Suppressor macrophage (primary cell): Measurements from ENCODE around the gene AHCYL1.
A peak's percentile ranks its signal among the peaks of the same experiment; 100 is the strongest.

Experiments used
- DNase-seq, 4 experiments: peaks; one replicate each; pipeline ENCODE4 v3.0.0-alpha.2; 2020 to 2022

AHCYL1 gene

DNA sequence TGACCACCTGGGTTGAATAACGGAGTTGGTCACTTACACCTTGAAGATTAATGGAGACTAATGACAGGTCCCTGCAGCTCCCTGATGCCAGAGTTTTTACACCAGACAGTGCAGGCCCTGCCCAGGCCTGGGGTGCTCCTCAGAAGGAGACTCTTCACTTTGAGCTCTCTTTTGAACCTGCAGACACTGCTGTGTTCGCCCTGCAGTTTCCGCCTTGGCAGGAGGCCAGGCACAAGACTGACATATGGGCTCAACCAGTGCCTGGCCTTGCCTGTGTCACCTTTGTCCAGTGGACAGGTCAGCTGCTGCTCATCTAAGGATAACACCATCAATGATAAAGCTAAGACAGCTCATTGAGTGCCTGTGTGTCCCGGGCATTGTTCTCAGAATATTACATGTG, 55.1 kb downstream of the AHCYL1 start:
- no peak for DNase-seq

DNA sequence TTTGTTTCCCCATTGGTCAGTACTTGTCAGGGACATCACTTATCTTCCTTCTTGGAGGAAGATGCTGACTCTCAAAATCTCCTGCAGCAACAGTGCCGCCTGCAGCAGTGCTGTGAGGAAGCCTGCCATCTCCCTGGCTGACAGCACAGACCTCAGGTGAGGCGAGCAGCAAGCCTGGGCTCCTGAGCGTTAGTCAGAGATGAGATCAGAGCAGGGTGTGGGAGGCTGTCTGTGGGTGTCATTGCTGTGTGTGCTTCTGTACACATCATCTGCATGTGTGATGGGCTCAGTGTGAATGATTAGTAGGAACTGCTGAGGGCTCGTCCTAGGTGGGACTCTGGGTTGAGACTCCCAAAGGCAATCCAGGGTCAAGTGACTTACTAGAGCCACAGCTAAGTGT, 56.0 kb downstream of the AHCYL1 start:
- peak; percentile 64 to 84 (median 76) for DNase-seq

- no peak for DNase-seq
Measured at GRCh38 chr1:110043016-110043415, 58.5 kb downstream of the AHCYL1 start.

GRCh38 chr1:110047463-110047862, 62.9 kb downstream of the AHCYL1 start:
- DNase-seq, result no peak

DNA sequence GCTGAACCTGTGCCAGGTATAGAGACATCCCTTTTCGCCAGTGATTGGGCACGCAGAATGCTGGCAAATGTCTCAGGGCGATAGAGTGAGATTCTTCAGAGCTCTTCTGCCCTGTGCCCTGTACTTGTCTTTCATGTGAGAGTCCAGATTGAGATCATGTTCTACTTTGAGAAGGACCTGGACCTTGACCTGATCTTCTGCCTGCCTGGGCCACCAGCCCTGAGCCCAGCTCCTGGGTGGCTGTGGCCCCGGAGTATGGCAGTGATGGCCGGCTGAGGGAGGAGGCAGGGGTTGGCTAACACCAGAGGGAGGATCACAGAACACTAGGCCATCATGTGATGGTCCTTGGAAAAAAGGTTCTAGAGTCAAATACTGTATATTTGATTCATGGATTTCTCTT, 63.7 kb downstream of the AHCYL1 start:
- DNase-seq, result no peak

DNA sequence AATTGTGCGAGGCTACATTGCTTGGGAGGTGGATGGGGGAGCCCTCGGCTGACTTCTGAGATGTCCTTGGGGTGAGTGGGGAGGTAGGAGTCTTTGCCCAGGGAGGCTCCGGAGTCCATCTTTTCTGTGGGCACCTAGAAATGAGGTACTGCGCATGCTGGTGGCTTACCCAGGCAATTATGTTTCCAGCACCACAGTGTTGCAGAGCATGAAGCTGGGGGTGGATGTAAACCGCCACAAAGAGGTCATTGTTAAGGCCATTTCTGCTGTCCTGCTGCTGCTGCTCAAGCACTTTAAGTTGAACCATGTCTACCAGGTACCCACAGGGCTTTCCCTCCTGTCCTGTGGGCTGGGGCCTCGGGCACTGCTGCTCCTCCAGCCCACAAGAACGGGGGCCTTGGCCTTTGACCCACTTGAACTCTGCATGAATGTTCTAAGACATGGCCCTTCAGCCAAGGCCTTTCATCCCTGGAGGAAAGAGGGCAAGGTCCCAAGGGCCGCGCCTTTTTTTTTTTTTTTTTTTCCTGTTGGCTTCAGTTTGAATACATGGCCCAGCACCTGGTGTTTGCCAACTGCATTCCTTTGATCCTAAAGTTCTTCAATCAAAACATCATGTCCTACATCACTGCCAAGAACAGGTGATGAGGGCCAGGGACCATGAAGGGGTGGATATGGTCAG, 64.5 kb downstream of the AHCYL1 start:
- no peak for DNase-seq

GRCh38 chr1:110049801-110050601, 65.4 kb downstream of the AHCYL1 start:
- DNase-seq, result no peak

DNA sequence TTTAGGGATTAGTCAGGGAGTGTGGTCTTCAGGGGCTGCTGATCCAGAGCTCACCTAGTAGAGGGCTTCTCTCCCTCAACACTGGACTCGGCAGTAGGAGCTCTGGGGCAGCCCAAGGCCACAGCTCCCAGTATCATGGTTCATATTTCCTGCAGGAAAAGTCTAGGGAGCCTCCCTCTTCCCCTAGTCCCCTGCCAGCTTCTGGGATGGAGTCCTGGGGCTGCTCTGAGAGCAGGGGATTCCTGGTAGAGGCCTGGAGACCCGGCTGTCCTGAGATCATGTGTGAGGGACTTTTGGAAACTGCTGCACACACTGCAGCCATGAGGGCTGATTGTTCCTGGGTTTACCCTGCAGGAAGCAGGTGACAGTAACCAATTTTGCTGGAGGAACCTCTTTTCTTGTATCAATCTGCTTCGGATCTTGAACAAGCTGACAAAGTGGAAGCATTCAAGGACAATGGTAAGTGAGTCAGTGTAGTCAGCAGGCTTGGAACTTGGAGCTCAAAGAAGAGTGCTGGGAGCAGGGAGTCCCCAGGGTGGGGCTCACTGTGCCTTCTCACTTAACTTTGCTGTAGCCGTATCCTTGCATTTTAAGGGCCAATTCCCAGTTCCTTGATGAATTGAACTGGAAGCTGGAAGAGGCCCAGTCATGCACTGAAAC, 66.2 kb downstream of the AHCYL1 start:
- no peak for DNase-seq

- DNase-seq, result no peak
Measured at GRCh38 chr1:110051262-110051648, 66.7 kb downstream of the AHCYL1 start.

DNA sequence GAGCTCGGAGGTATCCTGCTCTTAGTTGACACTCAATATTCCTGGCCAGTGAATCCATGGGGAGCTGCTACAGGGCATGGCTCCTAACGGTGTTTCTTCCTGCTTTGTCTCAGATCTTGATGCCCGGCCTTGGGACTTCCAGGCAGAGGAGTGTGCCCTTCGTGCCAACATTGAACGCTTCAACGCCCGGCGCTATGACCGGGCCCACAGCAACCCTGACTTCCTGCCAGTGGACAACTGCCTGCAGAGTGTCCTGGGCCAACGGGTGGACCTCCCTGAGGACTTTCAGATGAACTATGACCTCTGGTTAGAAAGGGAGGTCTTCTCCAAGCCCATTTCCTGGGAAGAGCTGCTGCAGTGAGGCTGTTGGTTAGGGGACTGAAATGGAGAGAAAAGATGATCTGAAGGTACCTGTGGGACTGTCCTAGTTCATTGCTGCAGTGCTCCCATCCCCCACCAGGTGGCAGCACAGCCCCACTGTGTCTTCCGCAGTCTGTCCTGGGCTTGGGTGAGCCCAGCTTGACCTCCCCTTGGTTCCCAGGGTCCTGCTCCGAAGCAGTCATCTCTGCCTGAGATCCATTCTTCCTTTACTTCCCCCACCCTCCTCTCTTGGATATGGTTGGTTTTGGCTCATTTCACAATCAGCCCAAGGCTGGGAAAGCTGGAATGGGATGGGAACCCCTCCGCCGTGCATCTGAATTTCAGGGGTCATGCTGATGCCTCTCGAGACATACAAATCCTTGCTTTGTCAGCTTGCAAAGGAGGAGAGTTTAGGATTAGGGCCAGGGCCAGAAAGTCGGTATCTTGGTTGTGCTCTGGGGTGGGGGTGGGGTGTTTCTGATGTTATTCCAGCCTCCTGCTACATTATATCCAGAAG, 69.2 kb downstream of the AHCYL1 start:
- DNase-seq, result peak; percentile 60 to 81 (median 70)

- DNase-seq, result no peak
Measured at GRCh38 chr1:110055493-110056284, 71.1 kb downstream of the AHCYL1 start.

DNA sequence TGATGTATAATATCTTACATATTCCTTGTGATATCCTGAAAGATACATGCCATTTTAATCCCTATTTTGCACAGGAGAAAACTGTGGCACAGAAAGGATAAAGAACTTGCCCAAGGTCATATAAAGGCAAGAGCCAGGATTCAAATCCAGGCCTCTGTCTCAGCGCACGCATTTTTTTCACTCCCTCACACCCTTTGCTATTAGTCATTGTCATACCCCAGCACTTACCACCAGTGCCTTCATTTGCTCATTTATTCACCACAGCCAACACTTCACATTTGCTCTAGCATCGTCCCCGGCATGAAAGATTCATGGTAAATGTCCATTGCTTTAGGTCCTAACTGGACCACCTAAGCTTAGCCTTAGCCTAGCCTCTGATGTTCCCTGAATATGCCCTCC, 71.7 kb downstream of the AHCYL1 start:
- DNase-seq, result no peak

DNA sequence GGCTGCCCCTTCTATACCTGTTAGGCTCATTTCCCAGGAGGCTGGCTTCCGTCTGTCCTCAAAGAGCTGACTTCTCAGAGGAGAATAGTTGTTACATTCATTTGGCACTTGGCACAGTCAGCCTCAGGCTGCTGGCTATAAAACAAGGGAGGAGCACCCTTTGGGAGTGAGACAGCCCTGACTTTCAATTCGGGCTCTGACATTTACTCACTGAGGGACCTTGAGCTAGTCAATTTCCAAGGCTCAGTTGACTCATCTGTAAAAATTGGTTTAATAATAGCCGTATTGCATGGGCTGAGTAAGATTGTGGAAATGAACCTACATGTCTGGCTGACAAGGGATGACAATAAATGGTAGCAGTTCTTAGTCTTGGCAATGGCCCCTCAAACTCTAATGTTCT, 72.2 kb downstream of the AHCYL1 start:
- no peak for DNase-seq

- peak; percentile 61 to 83 (median 76) for DNase-seq
Measured at GRCh38 chr1:110057963-110058518, 73.5 kb downstream of the AHCYL1 start.

GRCh38 chr1:110058591-110058990, 74.0 kb downstream of the AHCYL1 start:
- DNase-seq, result no peak

- no peak for DNase-seq
Measured at GRCh38 chr1:110059133-110059863, 74.7 kb downstream of the AHCYL1 start.

GRCh38 chr1:110060034-110060661, 75.6 kb downstream of the AHCYL1 start:
- DNase-seq, result peak; percentile 72 to 87 (median 74)

- no peak for DNase-seq
Measured at GRCh38 chr1:110060662-110061060, 76.1 kb downstream of the AHCYL1 start.

- DNase-seq, result no peak
Measured at GRCh38 chr1:110061341-110061740, 76.8 kb downstream of the AHCYL1 start.

DNA sequence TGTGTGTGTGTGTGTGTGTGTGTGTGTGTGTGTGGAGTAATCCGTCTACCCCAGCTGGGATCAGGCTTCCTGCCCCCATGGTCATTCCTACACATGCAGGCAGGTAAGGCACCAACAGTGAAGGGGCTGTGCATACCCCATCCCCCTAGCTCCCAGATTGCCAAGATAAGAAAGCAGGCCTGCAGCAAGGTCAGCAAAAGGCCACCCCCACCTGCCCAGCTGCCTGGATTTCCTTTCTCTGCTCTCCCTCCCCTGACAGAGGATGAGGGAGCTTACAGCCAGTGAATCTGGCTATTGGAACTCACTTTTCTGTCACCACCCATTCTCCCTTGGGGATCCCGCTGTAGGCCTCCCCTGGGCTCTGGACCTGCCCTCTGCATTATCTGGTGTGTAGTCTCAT, 78.0 kb downstream of the AHCYL1 start:
- DNase-seq, result no peak
